Osteoblast (primary cell): ENCODE data around the gene FAM20C. TPM values are rescaled to one million over a fixed set of nuclear protein-coding genes. Genes with fewer than 3 reads are reported as not detected.

Experiments used
- DNase-seq: peaks from one replicate; pipeline ENCODE4 v3.0.0; 2011; ENCODE audit warnings: low spot score, mixed read lengths; ENCODE audit not compliant: insufficient read length; ENCODE audit errors: missing footprints
- H2AFZ ChIP-seq: 2 replicates; pipeline ENCODE4 v1.6.0; 2011; ENCODE audit warnings: mild to moderate bottlenecking, low read length
- H3K27ac ChIP-seq: 2 replicates; pipeline ENCODE4 v1.5.1; 2011; ENCODE audit warnings: mild to moderate bottlenecking, low read depth, low read length, moderate library complexity
- H3K27me3 ChIP-seq: 2 replicates; pipeline ENCODE4 v1.6.0; 2012; ENCODE audit warnings: mild to moderate bottlenecking, control low read depth, inconsistent platforms, low read length, moderate library complexity; ENCODE audit not compliant: insufficient read depth
- H3K36me3 ChIP-seq: 2 replicates; pipeline ENCODE4 v1.5.1; 2011; ENCODE audit warnings: mild to moderate bottlenecking, low read length, control low read depth, moderate library complexity; ENCODE audit not compliant: insufficient read depth
- H3K4me1 ChIP-seq: 2 replicates; pipeline ENCODE4 v1.5.1; 2011; ENCODE audit warnings: mild to moderate bottlenecking, low read length, control low read depth, moderate library complexity; ENCODE audit not compliant: insufficient read depth
- H3K4me2 ChIP-seq: 2 replicates; pipeline ENCODE4 v1.6.0; 2011; ENCODE audit warnings: mild to moderate bottlenecking, low read length; ENCODE audit not compliant: insufficient read depth
- H3K4me3 ChIP-seq: fragments of 200-600 bp; sonication (generic); 3 replicates; pipeline ENCODE4 v1.5.1; 2012; ENCODE audit warnings: mild to moderate bottlenecking, low read length, inconsistent platforms; ENCODE audit not compliant: insufficient read depth
- H3K79me2 ChIP-seq: 2 replicates; pipeline ENCODE4 v1.6.0; 2012; ENCODE audit warnings: mild to moderate bottlenecking, low read length, control low read depth, inconsistent platforms; ENCODE audit not compliant: insufficient read depth
- H3K9me3 ChIP-seq: 2 replicates; pipeline ENCODE4 v1.5.1; 2011; ENCODE audit warnings: low read depth, low read length, control low read depth
- H4K20me1 ChIP-seq: 2 replicates; pipeline ENCODE4 v1.6.0; 2012; ENCODE audit warnings: mild to moderate bottlenecking, low read length, control low read depth; ENCODE audit not compliant: insufficient read depth
- CTCF ChIP-seq: IDR thresholded peaks from 2 replicates; pipeline ENCODE4 v1.5.1; 2011; ENCODE audit warnings: mild to moderate bottlenecking, low read depth, low read length, moderate library complexity; ENCODE audit errors: extremely low read depth
- total RNA-seq: library from RNA; depleted of rRNA; stranded (reverse); fragments of >200 nt; gene quantifications from 2 replicates; pipeline ENCODE4 v1.2.3, GENCODE V29; 2012

FAM20C gene
- total RNA-seq, 1 donor = 46.0 TPM

DNA sequence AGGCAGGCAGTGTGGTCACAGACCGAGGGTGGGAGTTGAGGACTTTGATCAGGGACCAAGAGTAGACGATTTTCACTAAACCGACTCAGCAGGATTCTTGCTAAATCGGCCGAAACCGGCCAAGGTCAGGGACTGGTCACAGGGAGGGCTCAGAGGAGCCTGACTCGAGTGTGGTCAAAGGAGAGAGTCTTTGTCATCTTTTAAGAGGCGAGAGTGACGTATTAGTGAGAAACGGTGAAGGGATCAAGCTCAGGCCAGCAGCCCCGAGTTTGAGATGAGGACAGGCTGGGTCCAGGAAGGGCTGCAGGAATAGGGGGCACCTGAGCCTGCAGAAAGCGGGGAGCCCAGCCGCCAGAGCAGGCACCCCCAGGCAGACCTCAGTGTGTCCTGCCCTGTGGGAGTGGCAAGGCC lies 41.6 kb upstream of the FAM20C start:
- H3K4me1 ChIP-seq = peaks cover 31% of the 10 kb centered on the region
- H3K27ac ChIP-seq = peak overlapping the region; percentile 87
- no peaks in the 10 kb centered on the region for H3K36me3 ChIP-seq
- H3K9me3 ChIP-seq = no peaks in the 10 kb centered on the region
- peak overlapping the region; percentile 77 for H2AFZ ChIP-seq
- TF ChIP-seq CTCF = no peak
- H4K20me1 ChIP-seq = no peaks in the 10 kb centered on the region
- H3K27me3 ChIP-seq = no peaks in the 10 kb centered on the region
- peak; percentile 92 for DNase-seq
- peak overlapping the region; percentile 19 for H3K4me3 ChIP-seq
- peak overlapping the region; percentile 33 for H3K4me2 ChIP-seq
- no peaks in the 10 kb centered on the region for H3K79me2 ChIP-seq

DNA sequence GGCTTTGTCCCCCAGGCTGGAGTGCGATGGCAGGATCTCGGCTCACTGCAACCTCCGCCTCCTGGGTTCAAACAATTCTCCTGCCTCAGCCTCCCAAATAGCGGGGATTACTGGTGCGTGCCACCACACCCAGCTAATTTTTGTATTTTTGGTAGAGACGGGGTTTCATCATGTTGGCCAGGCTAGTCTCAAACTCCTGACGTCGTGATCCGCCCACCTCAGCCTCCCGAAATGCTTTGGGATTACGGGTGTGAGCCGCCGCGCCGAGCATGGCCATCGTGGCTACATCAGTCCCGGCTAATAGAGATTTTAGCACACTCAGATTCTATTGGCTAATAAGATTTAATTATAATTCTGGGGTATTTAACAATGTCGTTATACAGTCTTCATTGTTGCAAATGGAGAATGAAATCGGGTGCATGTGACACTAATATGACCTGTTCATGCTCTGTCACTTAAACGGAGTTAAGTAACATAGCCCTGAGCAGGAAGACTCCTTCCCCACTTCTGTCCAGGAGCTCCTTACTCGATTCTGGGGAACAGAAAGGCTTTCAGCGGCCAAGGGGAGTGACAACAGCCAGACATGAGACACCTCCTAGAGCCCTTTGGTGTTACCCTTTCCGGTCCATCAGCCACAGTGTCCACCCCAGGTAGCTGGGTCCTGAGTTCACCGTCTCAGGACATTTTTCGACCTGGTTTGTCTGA lies 40.9 kb upstream of the FAM20C start:
- Histone ChIP-seq H3K4me2 (no peak overlapping the region), H3K27ac (peak overlapping the region; percentile 18), H3K36me3 (no peaks in the 10 kb centered on the region), H2AFZ (no peak overlapping the region), H3K9me3 (no peaks in the 10 kb centered on the region), H3K4me3 (no peak overlapping the region), H4K20me1 (no peaks in the 10 kb centered on the region), H3K79me2 (no peaks in the 10 kb centered on the region), H3K27me3 (no peaks in the 10 kb centered on the region), H3K4me1 (peaks cover 33% of the 10 kb centered on the region)
- no peak for TF ChIP-seq CTCF
- DNase-seq = peak; percentile 64

DNA sequence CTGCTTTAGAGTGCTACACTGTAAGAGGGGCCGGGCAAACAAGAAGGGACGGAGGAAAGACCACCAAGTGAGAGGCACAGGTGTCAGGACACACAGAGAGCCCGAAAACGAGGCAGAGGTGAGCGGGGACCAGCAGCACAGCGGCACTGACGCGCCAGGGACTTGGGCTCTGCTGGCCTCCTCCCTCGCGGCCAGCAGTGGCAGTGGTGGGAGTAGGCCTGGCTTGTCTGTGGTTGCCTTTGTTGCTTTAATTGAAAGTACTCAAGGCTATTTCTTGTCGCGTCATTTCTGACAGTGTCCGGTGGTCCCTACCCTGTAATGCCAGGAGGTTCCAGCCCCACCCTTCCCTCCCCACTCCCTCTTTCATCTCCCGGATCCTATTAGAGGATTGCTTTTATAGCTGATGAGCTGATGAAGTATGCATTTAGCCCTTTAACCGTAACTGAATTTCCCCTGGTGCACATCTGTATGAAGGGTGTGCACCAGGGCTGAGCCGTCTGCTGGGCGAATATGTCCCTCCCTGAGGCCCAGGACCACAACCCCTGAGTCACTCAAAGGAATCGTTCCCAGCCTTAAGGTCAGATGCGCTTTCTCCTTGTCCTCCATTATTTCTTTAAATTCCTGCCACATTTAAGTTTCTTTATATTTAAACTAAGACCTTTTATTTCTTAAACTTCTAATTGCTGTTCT lies 39.5 kb upstream of the FAM20C start:
- Histone ChIP-seq H3K4me1 (peaks cover 33% of the 10 kb centered on the region), H3K27me3 (no peaks in the 10 kb centered on the region), H2AFZ (no peak overlapping the region), H3K36me3 (no peaks in the 10 kb centered on the region), H3K4me2 (no peak overlapping the region), H3K27ac (no peak overlapping the region), H4K20me1 (no peaks in the 10 kb centered on the region), H3K79me2 (no peaks in the 10 kb centered on the region), H3K4me3 (no peak overlapping the region), H3K9me3 (no peaks in the 10 kb centered on the region)
- TF ChIP-seq CTCF = no peak
- peak; percentile 35 for DNase-seq

- H2AFZ ChIP-seq = no peak overlapping the region
- H3K9me3 ChIP-seq = no peaks in the 10 kb centered on the region
- H3K27ac ChIP-seq = no peak overlapping the region
- no peaks in the 10 kb centered on the region for H4K20me1 ChIP-seq
- H3K4me2 ChIP-seq = no peak overlapping the region
- TF ChIP-seq CTCF = no peak
- H3K27me3 ChIP-seq = no peaks in the 10 kb centered on the region
- H3K4me3 ChIP-seq = no peak overlapping the region
- peaks cover 27% of the 10 kb centered on the region for H3K4me1 ChIP-seq
- H3K79me2 ChIP-seq = no peaks in the 10 kb centered on the region
- DNase-seq = peak; percentile 19
- H3K36me3 ChIP-seq = no peaks in the 10 kb centered on the region
These were observed 38.8 kb upstream of the FAM20C start for GRCh38 chr7:153604-154003.
